GM12878 (cell line): ENCODE data around the gene PHF14. TPM values are rescaled to one million over a fixed set of nuclear protein-coding genes. Genes with fewer than 3 reads are reported as not detected.

Experiments used
- ATAC-seq: fragments of 200-7000 bp; cut with Tn5 transposase; 3 replicates; pipeline ENCODE4 v1.9.1; 2020; ENCODE audit warnings: mild to moderate bottlenecking, moderate library complexity
- BruUV-seq: library from RNA; stranded (reverse); fragments of 400-500 nt; replicated peaks from 2 replicates; lab custom pipeline; 2021; lab: Mats Ljungman, UMichigan
- CTCF ChIA-PET: fragments of 300-600 bp; sonication (Branson Sonifier 250); formaldehyde crosslinking; extraction: SDS; loops from one replicate; lab custom pipeline; 2021; ENCODE audit warnings: inconsistent platforms; lab: Yijun Ruan, JAX
- POLR2A ChIA-PET: fragments of 350-600 bp; formaldehyde crosslinking; extraction: SDS; loops from one replicate; lab custom pipeline; 2021; ENCODE audit warnings: inconsistent platforms; lab: Charles Lee
- RAD21 ChIA-PET: fragments of 300-600 bp; sonication (Branson Sonifier 250); formaldehyde crosslinking; loops from one replicate; lab custom pipeline; 2023; ENCODE audit warnings: antibody characterized with exemption; ENCODE audit not compliant: unreplicated experiment; lab: Charles Lee
- SMC1A ChIA-PET: fragments of 300-600 bp; sonication (Branson Sonifier 250); formaldehyde crosslinking; loops from one replicate; lab custom pipeline; 2023; ENCODE audit not compliant: unreplicated experiment, uncharacterized antibody; lab: Charles Lee
- DNase-seq: peaks from one replicate; pipeline ENCODE4 v3.0.0-alpha.2; 2011; ENCODE audit warnings: low read depth, low spot score
- FAIRE-seq: peaks from 3 replicates; lab custom pipeline; 2011; peaks lifted over from hg19 to GRCh38; lab: Jason Lieb, UNC
- H2AFZ ChIP-seq: 2 replicates; pipeline ENCODE4 v1.6.0; 2011; ENCODE audit warnings: low read depth, low read length, control low read depth; ENCODE audit not compliant: control insufficient read depth
- H3K27ac ChIP-seq: 2 replicates; pipeline ENCODE4 v1.5.1; 2011; ENCODE audit warnings: control low read depth; ENCODE audit not compliant: control insufficient read depth, insufficient read depth
- H3K27me3 ChIP-seq, 2 experiments: replicated peaks in 1 of 2; 2 replicates each; pipeline versions ENCODE4 v1.6.0 to v1.6.1; 2011; ENCODE audit warnings: low read length in 1 of 2; ENCODE audit not compliant: control insufficient read depth in 2 of 2, insufficient read depth in 2 of 2
- H3K36me3 ChIP-seq, 2 experiments: 2 replicates each; pipeline ENCODE4 v1.5.1; 2011; ENCODE audit warnings: low read length in 1 of 2; ENCODE audit not compliant: control insufficient read depth in 2 of 2, insufficient read depth in 2 of 2
- H3K4me1 ChIP-seq: 2 replicates; pipeline ENCODE4 v1.6.1; 2011; ENCODE audit warnings: mild to moderate bottlenecking, low read length, moderate library complexity, mixed read lengths; ENCODE audit not compliant: control insufficient read depth, insufficient read depth
- H3K4me2 ChIP-seq: 2 replicates; pipeline ENCODE4 v1.6.0; 2011; ENCODE audit warnings: control low read depth; ENCODE audit not compliant: control insufficient read depth, insufficient read depth
- H3K4me3 ChIP-seq: fragments of 200-600 bp; sonication (generic); 2 replicates; pipeline ENCODE4 v1.5.1; 2016
- H3K79me2 ChIP-seq: 2 replicates; pipeline ENCODE4 v1.6.0; 2011; ENCODE audit warnings: low read length; ENCODE audit not compliant: control insufficient read depth, insufficient read depth
- H3K9ac ChIP-seq: 2 replicates; pipeline ENCODE4 v1.8.0; 2011; ENCODE audit warnings: low read length, control low read depth, mixed read lengths; ENCODE audit not compliant: control insufficient read depth, insufficient read depth
- H3K9me3 ChIP-seq: replicated peaks from 3 replicates; pipeline ENCODE4 v1.5.1; 2011; ENCODE audit warnings: mild to moderate bottlenecking, low read length; ENCODE audit not compliant: control insufficient read depth, insufficient read depth
- H4K20me1 ChIP-seq: 2 replicates; pipeline ENCODE4 v1.6.0; 2011; ENCODE audit not compliant: control insufficient read depth, insufficient read depth
- BCL11A ChIP-seq: IDR thresholded peaks from 2 replicates; pipeline ENCODE4 v1.6.1; 2011; ENCODE audit warnings: low read depth, low read length
- BHLHE40 ChIP-seq, 2 experiments: fragments of 450-650 bp in 1 of 2; IDR thresholded peaks; 2 replicates each; pipeline ENCODE4 v1.6.1; 2011 to 2017; ENCODE audit warnings: low read depth in 2 of 2, borderline replicate concordance in 1 of 2, improper control_type of control experiment in 1 of 2, low read length in 1 of 2, mild to moderate bottlenecking in 1 of 2
- CBFB ChIP-seq: IDR thresholded peaks from 2 replicates; pipeline ENCODE4 v1.6.1; 2016; ENCODE audit warnings: antibody characterized with exemption, low read depth
- CEBPB ChIP-seq, 2 experiments: fragments of 150-350 bp in 1 of 2; IDR thresholded peaks; 2 replicates each; pipeline ENCODE4 v1.6.1; 2012 to 2014; ENCODE audit warnings: low read depth in 2 of 2, low read length in 2 of 2, borderline replicate concordance in 1 of 2, inconsistent platforms in 1 of 2
- IKZF1 ChIP-seq: fragments of 450-650 bp; conservative IDR thresholded peaks from 2 replicates; pipeline ENCODE4 v1.6.1; 2017; ENCODE audit warnings: antibody characterized with exemption, mild to moderate bottlenecking
- KLF5 ChIP-seq: fragments of 450-650 bp; IDR thresholded peaks from 2 replicates; pipeline ENCODE4 v1.6.1; 2014; ENCODE audit warnings: mild to moderate bottlenecking; ENCODE audit not compliant: partially characterized antibody
- MXI1 ChIP-seq: fragments of 150-350 bp; IDR thresholded peaks from 2 replicates; pipeline ENCODE4 v1.6.1; 2011; ENCODE audit warnings: low read depth, mild to moderate bottlenecking, inconsistent platforms, low read length, improper control_type of control experiment
- NBN ChIP-seq: fragments of 450-650 bp; IDR thresholded peaks from 2 replicates; pipeline ENCODE4 v1.6.1; 2016
- NFXL1 ChIP-seq: fragments of 450-650 bp; IDR thresholded peaks from 2 replicates; pipeline ENCODE4 v1.6.1; 2017; ENCODE audit warnings: antibody characterized with exemption, mild to moderate bottlenecking, borderline replicate concordance
- RCOR1 ChIP-seq: conservative IDR thresholded peaks from 2 replicates; pipeline ENCODE4 v1.6.1; 2012; ENCODE audit warnings: low read depth, low read length, improper control_type of control experiment
- SREBF1 ChIP-seq: IDR thresholded peaks from 2 replicates; pipeline ENCODE4 v1.6.1; 2012; ENCODE audit warnings: mild to moderate bottlenecking, low read length
- TAF1 ChIP-seq: IDR thresholded peaks from 2 replicates; pipeline ENCODE4 v1.6.1; 2011; ENCODE audit warnings: mild to moderate bottlenecking, low read depth, low read length, borderline replicate concordance
- USF1 ChIP-seq: IDR thresholded peaks from 2 replicates; pipeline ENCODE4 v1.6.1; 2011; ENCODE audit warnings: borderline replicate concordance, low read depth, mild to moderate bottlenecking, moderate library complexity, mixed read lengths, low read length; ENCODE audit not compliant: insufficient read depth; ENCODE audit errors: extremely low read length
- WGBS: methylation state at CpG from one replicate; pipeline ENCODE4 v1.1.6; 2016; ENCODE audit warnings: low lambda C conversion rate; ENCODE audit not compliant: insufficient replicate concordance, insufficient coverage; ENCODE audit errors: missing lambda C conversion rate; 5-methylcytosine and 5-hydroxymethylcytosine counted together
- in situ Hi-C: fragments of 300-500 bp; cut with MboI; formaldehyde crosslinking; loops from 9 replicates; pipeline ENCODE4 v1.14.3; 2018; ENCODE audit warnings: mixed read lengths
- intact Hi-C: fragments of 100-400 bp; cut with micrococcal nuclease; formaldehyde crosslinking; loops from one replicate; pipeline ENCODE4 v1.14.2; 2022; ENCODE audit not compliant: unreplicated experiment
- polyA plus RNA-seq, 11 experiments: library from polyadenylated mRNA; depleted of rRNA in 4 of 11; unstranded in 6 of 11; stranded (reverse) in 5 of 11; fragments of >200 nt; fragmentation: Nextera tagmentation in 4 of 11; fragmentation: Illumina TruSeq in 1 of 11; extraction: Ambion mirVana in 4 of 11; extraction: Trizol in 1 of 11; gene quantifications; 1 replicate in 1 of 11; 2 replicates in 10 of 11; pipeline versions ENCODE4 v1.2.1 to v1.2.3, GENCODE V29; 2011 to 2016; ENCODE audit warnings: inconsistent platforms in 2 of 11, missing spikeins in 2 of 11, low read depth in 1 of 11
- total RNA-seq, 4 experiments: library from RNA; depleted of rRNA in 3 of 4; stranded (reverse); fragments of >200 nt in 3 of 4; fragmentation: Illumina TruSeq in 1 of 4; extraction: Trizol in 1 of 4; gene quantifications; 2 replicates each; pipeline versions ENCODE4 v1.2.1 to v1.2.3, GENCODE V29; 2013 to 2021
- TF ChIP-seq, protein P1 (sequence below): fragments of 450-650 bp; IDR thresholded peaks from 2 replicates; pipeline ENCODE4 v1.6.1; 2014; ENCODE audit warnings: mild to moderate bottlenecking
- TF ChIP-seq, protein P2 (sequence below): fragments of 450-650 bp; IDR thresholded peaks from 2 replicates; pipeline ENCODE4 v1.6.1; 2017; ENCODE audit warnings: mild to moderate bottlenecking, low read depth, inconsistent platforms; ENCODE audit not compliant: poor library complexity, severe bottlenecking
- TF ChIP-seq, protein P3 (sequence below): fragments of 450-650 bp; formaldehyde crosslinking; IDR thresholded peaks from 2 replicates; pipeline ENCODE4 v1.4.0; 2022; ENCODE audit warnings: mild to moderate bottlenecking, moderate library complexity

Gene PHF14
- total and polyA plus RNA-seq, 10 of the 15 experiments (the other 5 are each of a cell fraction or from before 2014, with no cell fraction given) = 21.3 to 47.1 (median 29.9) TPM

GRCh38 chr7:11191081-11191480 is 217.4 kb downstream of the PHF14 start:
- Histone ChIP-seq H3K79me2 (no peaks in the 10 kb centered on the region), H2AFZ (no peak overlapping the region), H3K4me3 (no peak overlapping the region), H3K36me3 (no peaks in the 10 kb centered on the region), H3K9me3 (no peaks in the 10 kb centered on the region), H3K27ac (no peak overlapping the region), H4K20me1 (no peaks in the 10 kb centered on the region), H3K9ac (no peak overlapping the region), H3K4me1 (no peaks in the 10 kb centered on the region), H3K27me3 (no peaks in the 10 kb centered on the region), H3K4me2 (no peak overlapping the region)
- intact Hi-C loops = no loop called here
- ChIA-PET POLR2A (no interaction called here), RAD21 (no interaction called here), CTCF (interaction anchor here (1.4 kb wide), 1 partner anchor 20 kb away, joined by 5 read pairs; no protein-coding TSS in a partner anchor), SMC1A (interaction anchor here (0.7 kb wide), 1 partner anchor 232 kb away, joined by 3 read pairs; no protein-coding TSS in a partner anchor)
- FAIRE-seq (no peak), ATAC-seq (no peak), DNase-seq (no peak)
- no peak for TF ChIP-seq CEBPB (IDR thresholded peaks at IDR 0.05; ENCODE audit: borderline replicate concordance in 1 of 2, low read depth in 2 of 2, low read length in 2 of 2)
- TF ChIP-seq, protein P1, sequence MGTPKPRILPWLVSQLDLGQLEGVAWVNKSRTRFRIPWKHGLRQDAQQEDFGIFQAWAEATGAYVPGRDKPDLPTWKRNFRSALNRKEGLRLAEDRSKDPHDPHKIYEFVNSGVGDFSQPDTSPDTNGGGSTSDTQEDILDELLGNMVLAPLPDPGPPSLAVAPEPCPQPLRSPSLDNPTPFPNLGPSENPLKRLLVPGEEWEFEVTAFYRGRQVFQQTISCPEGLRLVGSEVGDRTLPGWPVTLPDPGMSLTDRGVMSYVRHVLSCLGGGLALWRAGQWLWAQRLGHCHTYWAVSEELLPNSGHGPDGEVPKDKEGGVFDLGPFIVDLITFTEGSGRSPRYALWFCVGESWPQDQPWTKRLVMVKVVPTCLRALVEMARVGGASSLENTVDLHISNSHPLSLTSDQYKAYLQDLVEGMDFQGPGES = no peak
- TF ChIP-seq CBFB = no peak
- TF ChIP-seq RCOR1 = no peak
- TF ChIP-seq, protein P2, sequence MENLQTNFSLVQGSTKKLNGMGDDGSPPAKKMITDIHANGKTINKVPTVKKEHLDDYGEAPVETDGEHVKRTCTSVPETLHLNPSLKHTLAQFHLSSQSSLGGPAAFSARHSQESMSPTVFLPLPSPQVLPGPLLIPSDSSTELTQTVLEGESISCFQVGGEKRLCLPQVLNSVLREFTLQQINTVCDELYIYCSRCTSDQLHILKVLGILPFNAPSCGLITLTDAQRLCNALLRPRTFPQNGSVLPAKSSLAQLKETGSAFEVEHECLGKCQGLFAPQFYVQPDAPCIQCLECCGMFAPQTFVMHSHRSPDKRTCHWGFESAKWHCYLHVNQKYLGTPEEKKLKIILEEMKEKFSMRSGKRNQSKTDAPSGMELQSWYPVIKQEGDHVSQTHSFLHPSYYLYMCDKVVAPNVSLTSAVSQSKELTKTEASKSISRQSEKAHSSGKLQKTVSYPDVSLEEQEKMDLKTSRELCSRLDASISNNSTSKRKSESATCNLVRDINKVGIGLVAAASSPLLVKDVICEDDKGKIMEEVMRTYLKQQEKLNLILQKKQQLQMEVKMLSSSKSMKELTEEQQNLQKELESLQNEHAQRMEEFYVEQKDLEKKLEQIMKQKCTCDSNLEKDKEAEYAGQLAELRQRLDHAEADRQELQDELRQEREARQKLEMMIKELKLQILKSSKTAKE = no peak
- no peak for TF ChIP-seq NFXL1
- TF ChIP-seq NBN = no peak
- TF ChIP-seq KLF5 = no peak
- no peak for TF ChIP-seq IKZF1
- TF ChIP-seq TAF1 = no peak
- no peak for TF ChIP-seq BHLHE40 (IDR thresholded peaks at IDR 0.05; ENCODE audit: borderline replicate concordance in 1 of 2, low read depth in 2 of 2, low read length in 1 of 2)
- no peak for TF ChIP-seq SREBF1
- TF ChIP-seq, protein P3, sequence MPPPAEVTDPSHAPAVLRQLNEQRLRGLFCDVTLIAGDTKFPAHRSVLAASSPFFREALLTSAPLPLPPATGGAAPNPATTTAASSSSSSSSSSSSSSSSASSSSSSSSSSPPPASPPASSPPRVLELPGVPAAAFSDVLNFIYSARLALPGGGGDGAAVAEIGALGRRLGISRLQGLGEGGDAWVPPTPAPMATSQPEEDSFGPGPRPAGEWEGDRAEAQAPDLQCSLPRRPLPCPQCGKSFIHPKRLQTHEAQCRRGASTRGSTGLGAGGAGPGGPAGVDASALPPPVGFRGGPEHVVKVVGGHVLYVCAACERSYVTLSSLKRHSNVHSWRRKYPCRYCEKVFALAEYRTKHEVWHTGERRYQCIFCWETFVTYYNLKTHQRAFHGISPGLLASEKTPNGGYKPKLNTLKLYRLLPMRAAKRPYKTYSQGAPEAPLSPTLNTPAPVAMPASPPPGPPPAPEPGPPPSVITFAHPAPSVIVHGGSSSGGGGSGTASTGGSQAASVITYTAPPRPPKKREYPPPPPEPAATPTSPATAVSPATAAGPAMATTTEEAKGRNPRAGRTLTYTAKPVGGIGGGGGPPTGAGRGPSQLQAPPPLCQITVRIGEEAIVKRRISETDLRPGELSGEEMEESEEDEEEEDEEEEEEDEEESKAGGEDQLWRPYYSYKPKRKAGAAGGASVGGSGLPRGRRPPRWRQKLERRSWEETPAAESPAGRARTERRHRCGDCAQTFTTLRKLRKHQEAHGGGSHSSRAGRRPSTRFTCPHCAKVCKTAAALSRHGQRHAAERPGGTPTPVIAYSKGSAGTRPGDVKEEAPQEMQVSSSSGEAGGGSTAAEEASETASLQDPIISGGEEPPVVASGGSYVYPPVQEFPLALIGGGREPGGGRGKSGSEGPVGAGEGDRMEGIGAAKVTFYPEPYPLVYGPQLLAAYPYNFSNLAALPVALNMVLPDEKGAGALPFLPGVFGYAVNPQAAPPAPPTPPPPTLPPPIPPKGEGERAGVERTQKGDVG (CRISPR knock-in tag) = no peak
- no peak for TF ChIP-seq MXI1
- no peak for TF ChIP-seq BCL11A
- no peak for TF ChIP-seq USF1
- 93% methylated on average over 3 of the region's 3 CpGs for WGBS
- in situ Hi-C loops = no loop called here
- no TSS peak for BruUV-seq
